Endothelial cell of umbilical vein (primary cell): ENCODE measurements around the gene MATN1.

Experiments used
- EZH2 ChIP-seq: IDR thresholded peaks from 2 replicates; pipeline ENCODE4 v1.6.1; 2012; ENCODE audit warnings: borderline replicate concordance, low read depth, mild to moderate bottlenecking, moderate library complexity, low read length, inconsistent platforms; ENCODE audit not compliant: severe bottlenecking
- FOS ChIP-seq: IDR thresholded peaks from 2 replicates; pipeline ENCODE4 v1.6.1; 2011; ENCODE audit warnings: mild to moderate bottlenecking, low read length, moderate library complexity, borderline replicate concordance; ENCODE audit not compliant: insufficient read depth
- POLR2A ChIP-seq: IDR thresholded peaks from 2 replicates; pipeline ENCODE4 v1.6.1; 2012; ENCODE audit warnings: low read depth, mild to moderate bottlenecking, control low read depth, low read length
- POLR2AphosphoS5 ChIP-seq: IDR thresholded peaks from 2 replicates; pipeline ENCODE4 v1.6.1; 2012; ENCODE audit warnings: low read depth, mild to moderate bottlenecking, control low read depth, low read length, moderate library complexity; ENCODE audit not compliant: insufficient read depth
- TF ChIP-seq, protein P1 (sequence below), 2 donors: IDR thresholded peaks; 1 replicate in 1 of 2; 2 replicates in 1 of 2; pipeline ENCODE4 v1.5.1; 2011; ENCODE audit warnings: low read length in 2 of 2, mild to moderate bottlenecking in 2 of 2, moderate library complexity in 2 of 2, control low read depth in 1 of 2, inconsistent platforms in 1 of 2, low read depth in 1 of 2; ENCODE audit not compliant: insufficient read depth in 1 of 2; ENCODE audit errors: extremely low read depth in 1 of 2

DNA sequence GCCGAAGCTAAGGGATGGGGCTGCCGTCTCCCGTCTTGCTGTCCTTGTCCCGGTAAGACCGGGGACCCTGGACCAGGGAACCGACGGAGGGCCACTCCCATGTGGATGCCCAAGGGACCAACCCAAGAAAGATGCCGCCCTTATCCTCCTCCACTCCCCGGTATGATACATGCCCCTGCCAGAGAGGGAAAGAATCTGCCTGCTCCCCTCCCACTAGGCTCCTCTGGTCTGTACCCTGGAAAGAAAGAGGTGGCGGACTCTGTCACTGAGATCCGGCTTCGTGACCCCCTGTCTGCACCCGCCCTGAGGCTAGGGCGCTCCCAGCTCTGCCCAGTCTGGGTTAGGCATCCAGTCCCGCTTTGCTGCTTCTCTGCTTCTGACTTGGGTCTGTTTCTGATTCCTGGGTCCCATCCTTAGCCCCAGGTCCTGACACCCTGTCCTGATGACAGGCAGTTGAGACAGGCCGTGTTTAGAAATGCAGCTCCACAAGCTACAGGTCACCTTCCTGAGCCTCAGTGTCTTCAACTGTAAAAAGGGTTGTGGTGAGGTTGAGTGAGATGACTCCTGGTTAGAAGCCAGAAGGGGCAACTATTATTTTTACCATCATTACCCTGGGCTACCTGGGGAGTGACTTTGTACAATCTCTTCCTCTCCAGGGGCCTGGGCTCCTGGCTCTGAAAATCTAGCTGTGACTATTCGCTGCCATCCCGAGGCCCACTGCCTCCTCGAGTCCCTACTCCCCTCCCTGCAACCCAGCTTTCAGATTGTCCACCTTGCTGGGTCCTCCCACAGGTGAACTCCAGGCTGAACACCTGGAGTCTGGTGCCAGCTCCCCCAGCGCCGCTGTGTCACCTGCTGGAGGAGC lies 3.7 kb downstream of the MATN1 start:
- TF ChIP-seq, protein P1, sequence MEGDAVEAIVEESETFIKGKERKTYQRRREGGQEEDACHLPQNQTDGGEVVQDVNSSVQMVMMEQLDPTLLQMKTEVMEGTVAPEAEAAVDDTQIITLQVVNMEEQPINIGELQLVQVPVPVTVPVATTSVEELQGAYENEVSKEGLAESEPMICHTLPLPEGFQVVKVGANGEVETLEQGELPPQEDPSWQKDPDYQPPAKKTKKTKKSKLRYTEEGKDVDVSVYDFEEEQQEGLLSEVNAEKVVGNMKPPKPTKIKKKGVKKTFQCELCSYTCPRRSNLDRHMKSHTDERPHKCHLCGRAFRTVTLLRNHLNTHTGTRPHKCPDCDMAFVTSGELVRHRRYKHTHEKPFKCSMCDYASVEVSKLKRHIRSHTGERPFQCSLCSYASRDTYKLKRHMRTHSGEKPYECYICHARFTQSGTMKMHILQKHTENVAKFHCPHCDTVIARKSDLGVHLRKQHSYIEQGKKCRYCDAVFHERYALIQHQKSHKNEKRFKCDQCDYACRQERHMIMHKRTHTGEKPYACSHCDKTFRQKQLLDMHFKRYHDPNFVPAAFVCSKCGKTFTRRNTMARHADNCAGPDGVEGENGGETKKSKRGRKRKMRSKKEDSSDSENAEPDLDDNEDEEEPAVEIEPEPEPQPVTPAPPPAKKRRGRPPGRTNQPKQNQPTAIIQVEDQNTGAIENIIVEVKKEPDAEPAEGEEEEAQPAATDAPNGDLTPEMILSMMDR (IDR thresholded peaks at IDR 0.05; ENCODE audit: extremely low read depth in 1 of 2, insufficient read depth in 1 of 2, low read depth in 1 of 2, low read length in 2 of 2) = no peak
- no peak for TF ChIP-seq EZH2
- no peak for TF ChIP-seq POLR2AphosphoS5
- no peak for TF ChIP-seq FOS
- TF ChIP-seq POLR2A = no peak
